ENCODE measurements around the gene PRRX2. TPM values are rescaled to one million over a fixed set of nuclear protein-coding genes. Genes with fewer than 3 reads are reported as not detected.

Gene PRRX2
- total and polyA plus RNA-seq, 9 of the 15 experiments (the other 6 are each of a cell fraction or from before 2014, with no cell fraction given): 0.21 TPM; not detected in 8

- no peak overlapping the region for H3K4me3 ChIP-seq
- H3K4me2 ChIP-seq (ENCODE audit: insufficient read depth, low read length): no peak overlapping the region
- H4K20me1 ChIP-seq (replicated peaks; ENCODE audit: control insufficient read depth, insufficient read depth, low read length): 0 out of 2 replicates have a peak, but pooled peaks cover 3% of the 10 kb centered on the region
- ATAC-seq (no peak), DNase-seq (ENCODE audit: extremely low read depth in 1 of 4, low spot score in 3 of 4) (no peak), FAIRE-seq (no peak)
- TF ChIP-seq JUN (IDR thresholded peaks at IDR 0.05; ENCODE audit: borderline replicate concordance, low read depth, low read length) (no peak), JUN (CRISPR knock-in tag; IDR thresholded peaks at IDR 0.05; ENCODE audit: borderline replicate concordance) (no peak), PKNOX1 (IDR thresholded peaks at IDR 0.05) (no peak), ZNF311 (CRISPR knock-in tag; IDR thresholded peaks at IDR 0.05) (no peak), USF2 (CRISPR knock-in tag; IDR thresholded peaks at IDR 0.05) (no peak), CBFA2T3 (IDR thresholded peaks at IDR 0.05) (no peak)
- H3K79me2 ChIP-seq (ENCODE audit: control insufficient read depth, insufficient read depth, low read length): no peaks in the 10 kb centered on the region
- ChIA-PET POLR2A (interaction anchor here (0.6 to 1.4 kb wide), 2 partner anchors 51 to 1394 kb away, joined by 3 to 4 read pairs; no protein-coding TSS in a partner anchor), CTCF (ENCODE audit: low intra/inter-chr PET ratio) (no interaction called here)
- H3K9me3 ChIP-seq (replicated peaks; ENCODE audit: control insufficient read depth, insufficient read depth, low read depth, low read length): no peaks in the 10 kb centered on the region
- in situ Hi-C loops (cut with MboI) (no loop called here), intact Hi-C loops (cut with micrococcal nuclease) (loop anchor here (5.0 kb wide), 1 partner anchor 1390 kb away; no protein-coding TSS in a partner anchor)
- 43% methylated on average over 10 of the region's 10 CpGs for WGBS (ENCODE audit: insufficient coverage, low coverage, missing lambda C conversion rate)
- BruUV-seq (replicated peaks): no TSS peak
- 0 out of 4 replicates have a peak overlapping the region, but pooled peaks of 1 of the 2 experiments have one; percentile 2 for H3K9ac ChIP-seq (ENCODE audit: insufficient read depth in 1 of 2, low read depth in 2 of 2, low read length in 2 of 2)
- peaks cover 7% of the 10 kb centered on the region for H3K9me1 ChIP-seq (ENCODE audit: control insufficient read depth, insufficient read depth, low read length)
- no peak overlapping the region for H2AFZ ChIP-seq (ENCODE audit: low read depth, low read length)
- peaks cover 0 to 23% of the 10 kb centered on the region in 2 experiments; a peak in 3 of 5 replicates for H3K4me1 ChIP-seq (replicated peaks in 1 of 2; ENCODE audit: control insufficient read depth in 2 of 2, insufficient read depth in 2 of 2, low read length in 2 of 2)
- H3K27me3 ChIP-seq (ENCODE audit: control insufficient read depth in 2 of 2, insufficient read depth in 2 of 2, low read length in 2 of 2): peaks cover 14 to 40% of the 10 kb centered on the region in 2 experiments; a peak in 4 of 5 replicates
- no peak overlapping the region for H3K27ac ChIP-seq (ENCODE audit: extremely low read depth, low read depth, low read length)
- H3K36me3 ChIP-seq (ENCODE audit: control insufficient read depth, insufficient read depth, low read length): no peaks in the 10 kb centered on the region
Observed at GRCh38 chr9:129687391-129687790, 21.9 kb downstream of the PRRX2 start.

Measured in K562 (cell line).